ENCODE measurements around the gene PCSK5. TPM values are rescaled to one million over a fixed set of nuclear protein-coding genes. Genes with fewer than 3 reads are reported as not detected.

PCSK5 gene
- polyA plus RNA-seq, 1 donor from 2014 or later: 1.7 TPM

- H2AFZ ChIP-seq (ENCODE audit: low read depth, low read length): no peak overlapping the region
- no peaks in the 10 kb centered on the region for H3K79me2 ChIP-seq (replicated peaks; ENCODE audit: insufficient read depth, low read length)
- no peaks in the 10 kb centered on the region for H3F3A ChIP-seq (ENCODE audit: insufficient read depth, low read length, poor library complexity, severe bottlenecking)
- H3K27me3 ChIP-seq (ENCODE audit: insufficient read depth, low read depth, low read length): no peaks in the 10 kb centered on the region
- H3K4me3 ChIP-seq (ENCODE audit: low read length): no peak overlapping the region
- H3K4me2 ChIP-seq (ENCODE audit: low read length): no peak overlapping the region
- TF ChIP-seq TAF1 (IDR thresholded peaks at IDR 0.05; ENCODE audit: low read depth) (no peak), SMC3 (conservative IDR thresholded peaks at IDR 0.05; ENCODE audit: poor library complexity) (no peak)
- no peaks in the 10 kb centered on the region for H4K20me1 ChIP-seq (ENCODE audit: insufficient read depth)
- no peak overlapping the region for H3K9ac ChIP-seq (ENCODE audit: low read length)
- no peaks in the 10 kb centered on the region for H3K9me2 ChIP-seq (ENCODE audit: insufficient read depth, low read length)
- H3K36me3 ChIP-seq (ENCODE audit: insufficient read depth, low read length): no peaks in the 10 kb centered on the region
- no peaks in the 10 kb centered on the region for H3K9me3 ChIP-seq (ENCODE audit: low read length)
- H3K27ac ChIP-seq (ENCODE audit: low read length): no peak overlapping the region
These were observed 102.2 kb downstream of the PCSK5 start for GRCh38 chr9:75992482-75993206.

DNA sequence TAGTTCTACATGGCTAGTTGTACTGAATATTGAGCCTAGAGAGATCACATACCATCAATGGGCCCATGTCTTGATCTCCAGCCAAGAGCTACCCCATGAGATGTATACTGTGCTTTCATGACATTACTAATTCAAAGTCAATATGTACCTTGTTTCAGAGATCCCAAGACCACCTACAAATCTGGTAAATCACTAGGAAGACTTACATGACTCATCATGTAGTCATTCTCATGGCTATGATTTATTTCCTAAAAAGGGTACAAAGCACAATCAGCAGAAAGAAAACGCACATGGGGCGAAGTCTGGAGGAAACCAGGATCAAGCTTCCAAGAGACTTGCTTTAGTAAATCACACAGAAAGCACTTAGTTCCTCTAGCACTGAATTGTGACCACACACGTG lies 103.0 kb downstream of the PCSK5 start:
- H3K9ac ChIP-seq (ENCODE audit: low read length): no peak overlapping the region
- no peaks in the 10 kb centered on the region for H4K20me1 ChIP-seq (ENCODE audit: insufficient read depth)
- no peaks in the 10 kb centered on the region for H3K36me3 ChIP-seq (ENCODE audit: insufficient read depth, low read length)
- no peak overlapping the region for H2AFZ ChIP-seq (ENCODE audit: low read depth, low read length)
- no peaks in the 10 kb centered on the region for H3K9me2 ChIP-seq (ENCODE audit: insufficient read depth, low read length)
- H3F3A ChIP-seq (ENCODE audit: insufficient read depth, low read length, poor library complexity, severe bottlenecking): no peaks in the 10 kb centered on the region
- H3K4me2 ChIP-seq (ENCODE audit: low read length): no peak overlapping the region
- H3K79me2 ChIP-seq (replicated peaks; ENCODE audit: insufficient read depth, low read length): no peaks in the 10 kb centered on the region
- H3K9me3 ChIP-seq (ENCODE audit: low read length): no peaks in the 10 kb centered on the region
- no peak overlapping the region for H3K4me3 ChIP-seq (ENCODE audit: low read length)
- H3K27ac ChIP-seq (ENCODE audit: low read length): no peak overlapping the region
- no peaks in the 10 kb centered on the region for H3K27me3 ChIP-seq (ENCODE audit: insufficient read depth, low read depth, low read length)
- TF ChIP-seq REST (IDR thresholded peaks at IDR 0.05; ENCODE audit: borderline replicate concordance): no peak
- no peak for TF ChIP-seq TAF1 (IDR thresholded peaks at IDR 0.05; ENCODE audit: low read depth)
- TF ChIP-seq RAD21 (conservative IDR thresholded peaks at IDR 0.05): no peak
- no peak for TF ChIP-seq EP300 (conservative IDR thresholded peaks at IDR 0.05; ENCODE audit: poor library complexity, severe bottlenecking)
- TF ChIP-seq POLR2AphosphoS5 (IDR thresholded peaks at IDR 0.05): no peak
- no peak for TF ChIP-seq SMC3 (conservative IDR thresholded peaks at IDR 0.05; ENCODE audit: poor library complexity)
- TF ChIP-seq EZH2 (IDR thresholded peaks at IDR 0.05; ENCODE audit: borderline replicate concordance, insufficient read depth, low read length, poor library complexity, severe bottlenecking): no peak
- TF ChIP-seq, protein P1, sequence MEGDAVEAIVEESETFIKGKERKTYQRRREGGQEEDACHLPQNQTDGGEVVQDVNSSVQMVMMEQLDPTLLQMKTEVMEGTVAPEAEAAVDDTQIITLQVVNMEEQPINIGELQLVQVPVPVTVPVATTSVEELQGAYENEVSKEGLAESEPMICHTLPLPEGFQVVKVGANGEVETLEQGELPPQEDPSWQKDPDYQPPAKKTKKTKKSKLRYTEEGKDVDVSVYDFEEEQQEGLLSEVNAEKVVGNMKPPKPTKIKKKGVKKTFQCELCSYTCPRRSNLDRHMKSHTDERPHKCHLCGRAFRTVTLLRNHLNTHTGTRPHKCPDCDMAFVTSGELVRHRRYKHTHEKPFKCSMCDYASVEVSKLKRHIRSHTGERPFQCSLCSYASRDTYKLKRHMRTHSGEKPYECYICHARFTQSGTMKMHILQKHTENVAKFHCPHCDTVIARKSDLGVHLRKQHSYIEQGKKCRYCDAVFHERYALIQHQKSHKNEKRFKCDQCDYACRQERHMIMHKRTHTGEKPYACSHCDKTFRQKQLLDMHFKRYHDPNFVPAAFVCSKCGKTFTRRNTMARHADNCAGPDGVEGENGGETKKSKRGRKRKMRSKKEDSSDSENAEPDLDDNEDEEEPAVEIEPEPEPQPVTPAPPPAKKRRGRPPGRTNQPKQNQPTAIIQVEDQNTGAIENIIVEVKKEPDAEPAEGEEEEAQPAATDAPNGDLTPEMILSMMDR (IDR thresholded peaks at IDR 0.05; ENCODE audit: poor library complexity, severe bottlenecking): no peak
- no peak for TF ChIP-seq MXI1 (conservative IDR thresholded peaks at IDR 0.05; ENCODE audit: poor library complexity, severe bottlenecking)

Data from neural cell (in vitro differentiated cells).